Activated T-helper 2 cell treated with anti-CD3 and anti-CD28 coated beads, Interferon-gamma antibody, Interleukin-2, Interleukin-4, amounts not matched to agents 10 μg/mL and 5 μg/mL and 100 μg/mL, durations not matched to agents 14 hours and 24 hours and 36 hours (primary cell): ENCODE results near the gene PITPNC1. TPM values are rescaled to one million over a fixed set of nuclear protein-coding genes. Genes with fewer than 3 reads are reported as not detected.

ENCODE experiments used
- DNase-seq: peaks from one replicate; pipeline ENCODE4 v3.0.0; 2021; ENCODE audit warnings: low spot score
- H3K27ac Mint-ChIP-seq: one replicate; pipeline ENCODE4 v1.8.0; 2021; ENCODE audit warnings: mixed read lengths
- H3K27me3 Mint-ChIP-seq: one replicate; pipeline ENCODE4 v1.8.0; 2021; ENCODE audit warnings: low read depth, mixed read lengths
- H3K36me3 Mint-ChIP-seq: one replicate; pipeline ENCODE4 v1.8.0; 2021; ENCODE audit warnings: low read depth, mixed read lengths
- H3K4me1 Mint-ChIP-seq: one replicate; pipeline ENCODE4 v1.8.0; 2021; ENCODE audit warnings: low read depth, mixed read lengths
- H3K4me3 Mint-ChIP-seq: one replicate; pipeline ENCODE4 v1.8.0; 2021; ENCODE audit warnings: low read depth, mild to moderate bottlenecking, moderate library complexity, mixed read lengths
- H3K9me3 Mint-ChIP-seq: one replicate; pipeline ENCODE4 v1.8.0; 2021; ENCODE audit warnings: mixed read lengths
- intact Hi-C: fragments of 100-400 bp; cut with micrococcal nuclease; formaldehyde crosslinking; loops from one replicate; pipeline ENCODE4 v1.15.1; 2023
- total RNA-seq: library from RNA; stranded (reverse); gene quantifications from 2 replicates; pipeline ENCODE4 v1.2.3, GENCODE V29; 2022

PITPNC1 gene
- total RNA-seq, 1 donor from 2014 or later = 11.2 TPM

GRCh38 chr17:67672592-67673335, 295.7 kb downstream of the PITPNC1 start:
- Mint-ChIP-seq H3K36me3 (no peaks in the 10 kb centered on the region), H3K27me3 (no peaks in the 10 kb centered on the region), H3K4me3 (no peak overlapping the region), H3K27ac (no peak overlapping the region), H3K9me3 (no peaks in the 10 kb centered on the region), H3K4me1 (no peaks in the 10 kb centered on the region)
- intact Hi-C loops = no loop called here
- DNase-seq = no peak

DNA sequence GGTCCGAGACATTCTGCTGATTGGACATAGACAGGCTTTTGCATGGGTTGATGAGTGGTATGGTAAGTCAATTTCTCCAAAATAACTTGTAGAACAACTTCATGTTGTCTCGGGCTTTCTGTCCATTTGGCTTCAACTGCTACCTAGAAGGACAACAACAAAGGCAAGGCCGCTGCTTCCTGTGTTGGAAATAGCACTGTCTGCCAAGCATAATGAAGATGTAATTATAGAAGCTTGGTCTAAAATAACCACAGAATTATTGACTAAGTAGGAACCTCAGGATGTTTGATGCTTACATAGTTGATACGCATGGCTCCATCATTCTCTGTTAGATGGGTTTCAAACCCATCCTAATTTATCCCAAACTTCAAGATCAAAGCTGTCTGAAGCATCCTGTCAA, 298.4 kb downstream of the PITPNC1 start:
- H3K4me3 Mint-ChIP-seq = no peak overlapping the region
- no peaks in the 10 kb centered on the region for H3K9me3 Mint-ChIP-seq
- no peak for DNase-seq
- H3K4me1 Mint-ChIP-seq = peaks cover under 1% of the 10 kb centered on the region
- no peak overlapping the region for H3K27ac Mint-ChIP-seq
- no peaks in the 10 kb centered on the region for H3K27me3 Mint-ChIP-seq
- intact Hi-C loops = no loop called here
- no peaks in the 10 kb centered on the region for H3K36me3 Mint-ChIP-seq

DNA sequence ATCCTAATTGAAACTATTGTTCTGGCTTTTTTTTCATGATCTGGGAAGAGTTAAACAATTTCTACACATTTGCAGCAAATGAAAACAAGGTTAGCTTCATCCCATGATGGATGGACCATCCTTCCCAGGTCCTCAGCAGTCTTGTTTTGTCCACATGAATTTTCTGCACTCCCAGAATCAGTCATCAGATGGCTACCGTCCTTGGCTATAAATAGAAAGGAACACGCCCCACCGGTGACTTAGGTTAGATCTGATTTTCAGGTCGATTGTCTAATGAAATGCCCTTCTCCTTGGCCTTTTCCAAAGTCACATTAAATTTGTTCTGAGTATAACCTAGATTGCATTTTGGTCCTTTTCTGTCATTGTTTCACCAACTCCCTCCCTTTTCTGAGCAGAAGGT, 299.2 kb downstream of the PITPNC1 start:
- no peak for DNase-seq
- Mint-ChIP-seq H3K27ac (no peak overlapping the region), H3K4me3 (no peak overlapping the region), H3K36me3 (no peaks in the 10 kb centered on the region), H3K9me3 (no peaks in the 10 kb centered on the region), H3K4me1 (peaks cover 3% of the 10 kb centered on the region), H3K27me3 (no peaks in the 10 kb centered on the region)
- intact Hi-C loops = no loop called here

DNA sequence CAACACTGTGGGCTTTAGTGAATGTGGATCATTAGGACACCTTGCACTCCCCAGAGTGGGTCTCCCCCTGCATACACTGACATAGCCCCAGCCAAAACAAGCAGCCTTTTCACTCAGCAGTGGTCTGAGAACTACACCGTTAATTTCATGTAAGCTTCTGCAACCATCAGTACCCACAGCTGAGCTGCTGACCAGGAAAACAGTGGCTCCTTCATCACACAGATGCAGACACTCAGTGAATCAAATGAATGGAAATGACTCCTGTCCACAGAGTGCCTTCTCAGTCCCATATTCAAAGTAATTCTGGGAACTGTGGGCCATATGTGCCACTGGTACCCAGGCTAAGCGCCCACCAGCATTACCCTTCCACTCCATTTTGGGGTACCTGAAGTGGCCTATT, 301.3 kb downstream of the PITPNC1 start:
- H3K27me3 Mint-ChIP-seq = no peaks in the 10 kb centered on the region
- no peak for DNase-seq
- H3K9me3 Mint-ChIP-seq = no peaks in the 10 kb centered on the region
- peaks cover 3% of the 10 kb centered on the region for H3K4me1 Mint-ChIP-seq
- intact Hi-C loops = no loop called here
- H3K36me3 Mint-ChIP-seq = no peaks in the 10 kb centered on the region
- no peak overlapping the region for H3K27ac Mint-ChIP-seq
- H3K4me3 Mint-ChIP-seq = no peak overlapping the region

- Mint-ChIP-seq H3K27ac (no peak overlapping the region), H3K4me1 (peaks cover 3% of the 10 kb centered on the region), H3K36me3 (no peaks in the 10 kb centered on the region), H3K9me3 (no peaks in the 10 kb centered on the region), H3K4me3 (no peak overlapping the region), H3K27me3 (no peaks in the 10 kb centered on the region)
- no peak for DNase-seq
- intact Hi-C loops = no loop called here
These were observed 302.1 kb downstream of the PITPNC1 start for GRCh38 chr17:67679225-67679624.

DNA sequence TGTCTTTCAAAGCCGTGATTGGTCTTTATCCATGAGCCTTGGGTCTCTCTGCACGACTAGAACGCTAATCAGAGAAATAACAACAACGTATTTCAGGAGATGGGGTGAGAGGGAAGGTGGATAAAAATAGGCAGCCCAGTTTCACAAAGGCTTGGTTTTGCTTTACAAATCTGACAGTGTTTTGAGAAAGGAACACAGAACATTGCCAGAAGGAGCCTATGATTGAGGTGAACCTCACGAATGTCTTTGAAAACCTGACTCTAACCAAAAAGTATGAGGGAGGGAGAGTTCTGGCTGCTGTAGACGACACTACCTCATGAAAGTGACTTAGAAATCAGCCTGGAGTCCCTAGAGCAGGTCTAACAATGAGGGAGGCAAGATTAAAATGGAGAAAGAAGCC, 302.6 kb downstream of the PITPNC1 start:
- Mint-ChIP-seq H3K27ac (no peak overlapping the region), H3K9me3 (no peaks in the 10 kb centered on the region)

DNA sequence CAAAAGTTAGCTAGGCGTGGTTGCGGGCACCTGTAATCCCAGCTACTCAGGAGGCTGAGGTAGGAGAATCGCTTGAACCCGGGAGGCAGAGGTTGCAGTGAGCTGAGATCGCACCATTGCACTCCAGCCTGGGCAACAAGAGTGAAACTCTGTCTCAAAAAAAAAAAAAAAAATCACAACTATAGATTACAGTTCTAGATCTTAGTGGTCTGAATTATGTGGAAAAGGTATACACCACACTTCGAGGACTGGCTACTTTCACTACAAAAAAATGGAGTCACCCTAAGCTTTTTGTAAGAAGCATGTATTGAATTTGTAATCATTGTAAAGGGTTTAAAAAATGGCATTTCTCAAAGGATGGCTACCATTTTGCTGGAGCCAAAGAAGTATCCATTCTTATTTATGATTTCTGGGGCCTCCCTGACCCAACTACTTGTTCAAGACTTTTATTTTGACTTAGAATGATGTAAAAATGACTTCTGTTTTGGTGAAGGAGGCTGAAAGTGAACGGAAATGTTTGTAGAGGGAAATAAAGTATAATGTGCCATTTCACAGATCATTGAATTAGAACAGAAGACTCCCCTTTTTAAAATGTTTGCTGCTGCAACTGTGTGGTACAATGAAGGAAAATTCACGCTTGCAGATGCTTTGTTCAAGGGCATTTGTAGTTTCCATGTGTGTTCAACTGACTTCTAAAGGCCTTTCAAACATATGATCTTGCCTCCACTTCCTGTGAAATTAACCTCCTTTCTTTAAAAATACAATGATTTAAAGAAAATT, 303.6 kb downstream of the PITPNC1 start:
- intact Hi-C loops = no loop called here
- Mint-ChIP-seq H3K36me3 (no peaks in the 10 kb centered on the region), H3K27me3 (no peaks in the 10 kb centered on the region), H3K4me3 (no peak overlapping the region), H3K27ac (no peak overlapping the region), H3K9me3 (no peaks in the 10 kb centered on the region), H3K4me1 (peaks cover 3% of the 10 kb centered on the region)
- DNase-seq = no peak

More for the DNA sequence above, 302.6 kb downstream of the PITPNC1 start:
- intact Hi-C loops = no loop called here
- Mint-ChIP-seq H3K27me3 (no peaks in the 10 kb centered on the region), H3K4me1 (peaks cover 3% of the 10 kb centered on the region), H3K4me3 (no peak overlapping the region), H3K36me3 (no peaks in the 10 kb centered on the region)
- DNase-seq = no peak

DNA sequence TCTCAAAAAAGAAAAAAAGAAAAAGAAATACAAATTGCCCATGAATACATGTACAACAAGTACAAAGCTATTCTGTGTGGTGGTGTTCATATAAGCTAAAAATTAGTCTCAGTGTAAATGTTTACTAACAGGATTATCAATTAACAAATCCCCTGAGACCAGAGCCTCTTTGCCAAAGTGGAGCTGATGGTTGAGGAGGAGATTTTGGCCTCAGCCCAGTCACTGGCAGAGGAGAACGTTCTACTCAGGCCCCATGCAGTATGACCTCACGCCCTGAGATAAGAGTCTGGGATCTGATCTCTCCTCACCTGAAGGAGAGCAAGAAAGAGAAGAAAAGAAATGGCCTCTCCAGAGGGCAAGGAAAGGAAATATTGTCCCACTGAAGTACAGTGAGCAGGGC, 305.1 kb downstream of the PITPNC1 start:
- H3K4me3 Mint-ChIP-seq = no peak overlapping the region
- no peaks in the 10 kb centered on the region for H3K27me3 Mint-ChIP-seq
- H3K36me3 Mint-ChIP-seq = no peaks in the 10 kb centered on the region
- DNase-seq = no peak
- H3K27ac Mint-ChIP-seq = no peak overlapping the region
- H3K9me3 Mint-ChIP-seq = no peaks in the 10 kb centered on the region
- intact Hi-C loops = no loop called here
- H3K4me1 Mint-ChIP-seq = peaks cover 3% of the 10 kb centered on the region

DNA sequence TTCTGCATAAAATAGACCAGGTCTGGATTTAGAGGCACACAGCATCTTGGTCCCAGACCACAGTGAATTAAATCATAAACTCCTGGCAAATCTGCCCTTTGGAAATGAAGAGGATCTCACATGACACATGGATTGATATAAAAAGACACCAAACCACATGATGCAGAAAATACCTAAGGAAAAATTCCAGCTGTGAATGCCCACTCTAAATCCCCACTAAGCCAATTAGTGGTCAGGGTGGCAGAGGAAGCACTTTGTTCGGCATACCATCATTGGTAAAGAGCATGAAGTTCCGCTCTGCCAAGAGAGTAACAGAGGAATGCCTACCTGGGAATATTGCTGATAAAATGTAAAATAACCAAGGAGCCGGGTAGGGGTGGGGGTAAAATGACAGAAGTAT, 308.3 kb downstream of the PITPNC1 start:
- intact Hi-C loops = no loop called here

GRCh38 chr17:67686241-67686640, 309.2 kb downstream of the PITPNC1 start:
- Mint-ChIP-seq H3K9me3 (no peaks in the 10 kb centered on the region), H3K4me1 (peaks cover 3% of the 10 kb centered on the region), H3K27ac (no peak overlapping the region), H3K36me3 (no peaks in the 10 kb centered on the region), H3K27me3 (no peaks in the 10 kb centered on the region), H3K4me3 (no peak overlapping the region)
- DNase-seq = no peak
- intact Hi-C loops = no loop called here

More for the DNA sequence above, 308.3 kb downstream of the PITPNC1 start:
- no peak for DNase-seq
- H3K36me3 Mint-ChIP-seq = no peaks in the 10 kb centered on the region
- H3K4me3 Mint-ChIP-seq = no peak overlapping the region
- no peaks in the 10 kb centered on the region for H3K27me3 Mint-ChIP-seq
- H3K27ac Mint-ChIP-seq = no peak overlapping the region
- peaks cover 6% of the 10 kb centered on the region for H3K4me1 Mint-ChIP-seq
- H3K9me3 Mint-ChIP-seq = no peaks in the 10 kb centered on the region

GRCh38 chr17:67687511-67687910, 310.4 kb downstream of the PITPNC1 start:
- H3K4me1 Mint-ChIP-seq = peaks cover 3% of the 10 kb centered on the region
- H3K27ac Mint-ChIP-seq = no peak overlapping the region
- DNase-seq = no peak
- no peaks in the 10 kb centered on the region for H3K36me3 Mint-ChIP-seq
- no peaks in the 10 kb centered on the region for H3K9me3 Mint-ChIP-seq
- intact Hi-C loops = no loop called here
- no peaks in the 10 kb centered on the region for H3K27me3 Mint-ChIP-seq
- no peak overlapping the region for H3K4me3 Mint-ChIP-seq

DNA sequence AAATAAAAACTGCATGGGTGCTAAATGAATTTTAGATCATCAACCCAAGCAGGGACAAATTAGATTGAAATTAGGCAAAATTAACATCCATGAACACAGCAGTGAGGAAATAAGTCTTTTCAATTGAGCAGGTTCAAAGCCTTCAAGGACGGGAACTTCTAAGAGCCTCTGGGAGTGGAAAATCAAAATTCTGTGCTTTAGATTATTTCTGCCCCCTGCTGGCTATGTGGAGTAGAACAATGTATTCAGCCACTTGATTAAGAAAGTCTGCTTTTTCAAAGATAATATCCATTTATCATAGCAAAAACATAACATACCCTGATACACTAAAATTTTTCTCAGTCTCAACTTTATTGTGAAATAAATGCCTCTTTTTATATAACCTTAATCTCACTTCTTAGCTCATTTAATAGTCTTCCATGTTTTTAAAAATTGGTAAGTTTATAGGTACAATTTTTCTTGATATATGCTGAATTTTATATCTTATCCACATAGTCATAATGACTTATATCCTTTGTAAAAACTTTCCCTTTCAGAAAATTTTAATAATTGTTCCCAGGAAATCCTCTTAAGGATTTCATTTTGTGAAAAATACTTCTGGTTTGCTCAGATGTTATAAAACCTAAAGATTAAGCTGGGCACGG, 312.6 kb downstream of the PITPNC1 start:
- H3K4me1 Mint-ChIP-seq = peaks cover 3% of the 10 kb centered on the region
- no peak overlapping the region for H3K27ac Mint-ChIP-seq
- intact Hi-C loops = loop anchor here (1.0 kb wide), 2 partner anchors 214 to 315 kb away; no protein-coding TSS in a partner anchor
- no peak overlapping the region for H3K4me3 Mint-ChIP-seq
- H3K9me3 Mint-ChIP-seq = no peaks in the 10 kb centered on the region
- no peaks in the 10 kb centered on the region for H3K27me3 Mint-ChIP-seq
- DNase-seq = peak; percentile 23
- no peaks in the 10 kb centered on the region for H3K36me3 Mint-ChIP-seq

DNA sequence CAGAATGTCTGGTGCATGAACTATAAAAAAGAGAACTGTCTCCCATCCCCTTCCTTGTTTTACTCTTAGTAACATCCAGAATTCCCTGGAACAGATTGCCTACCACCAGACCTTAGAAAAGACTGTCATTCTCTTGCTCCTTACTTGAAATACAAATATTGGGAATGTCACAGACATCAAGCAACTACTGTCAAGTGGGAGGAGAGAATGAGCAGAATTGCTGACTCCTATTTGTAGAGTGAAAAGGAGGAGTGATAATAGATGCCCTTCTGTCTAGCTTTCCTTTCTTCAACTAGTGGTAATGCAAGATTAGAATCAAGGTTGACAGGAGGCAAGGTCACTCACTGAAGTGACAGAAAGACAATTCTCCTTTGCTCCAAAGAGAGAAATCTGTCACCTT, 316.7 kb downstream of the PITPNC1 start:
- DNase-seq = no peak
- Mint-ChIP-seq H3K4me3 (no peak overlapping the region), H3K36me3 (no peaks in the 10 kb centered on the region), H3K27me3 (peaks cover 5% of the 10 kb centered on the region), H3K27ac (no peak overlapping the region), H3K9me3 (no peaks in the 10 kb centered on the region), H3K4me1 (peaks cover 3% of the 10 kb centered on the region)
- intact Hi-C loops = no loop called here
